Panc1 (cell line): ENCODE results near the gene MARCHF7. TPM values are rescaled to one million over a fixed set of nuclear protein-coding genes. Genes with fewer than 3 reads are reported as not detected.
A peak's percentile ranks its signal among the peaks of the same experiment; 100 is the strongest.

Experiments used
- ATAC-seq: fragments of 200-7000 bp; cut with Tn5 transposase; 2 replicates; pipeline ENCODE4 v1.9.1; 2020; ENCODE audit warnings: mild to moderate bottlenecking, moderate library complexity
- BruUV-seq: library from RNA; stranded (reverse); fragments of 400-500 nt; replicated peaks from 2 replicates; lab custom pipeline; 2021; lab: Mats Ljungman, UMichigan
- CTCF ChIA-PET: fragments of 300-600 bp; sonication (Branson Sonifier 250); formaldehyde crosslinking; loops from one replicate; lab custom pipeline; 2022; ENCODE audit warnings: antibody characterized with exemption; lab: Charles Lee
- POLR2A ChIA-PET: fragments of 300-600 bp; sonication (Branson Sonifier 250); formaldehyde crosslinking; loops from one replicate; lab custom pipeline; 2022; ENCODE audit warnings: antibody characterized with exemption; lab: Charles Lee
- DNase-seq: peaks from one replicate; pipeline ENCODE4 v3.0.0-alpha.2; 2010; ENCODE audit warnings: low read depth, low spot score
- H3K27ac ChIP-seq: 2 replicates; pipeline ENCODE4 v1.5.1; 2011; ENCODE audit warnings: mild to moderate bottlenecking, low read length, inconsistent platforms
- H3K27me3 ChIP-seq: fragments of 200-500 bp; sonication (Bioruptor generic); 2 replicates; pipeline ENCODE4 v1.6.0; 2014; ENCODE audit warnings: low read length, inconsistent platforms; ENCODE audit not compliant: control insufficient read depth, insufficient read depth
- H3K36me3 ChIP-seq: fragments of 200-500 bp; sonication (Bioruptor generic); 2 replicates; pipeline ENCODE4 v1.5.1; 2014; ENCODE audit warnings: inconsistent platforms, mild to moderate bottlenecking, low read length, moderate library complexity; ENCODE audit not compliant: control insufficient read depth, insufficient read depth
- H3K4me1 ChIP-seq: 2 replicates; pipeline ENCODE4 v1.5.1; 2011; ENCODE audit warnings: inconsistent platforms, mild to moderate bottlenecking, low read length, moderate library complexity; ENCODE audit not compliant: control insufficient read depth, insufficient read depth
- H3K4me3 ChIP-seq, 2 experiments: 2 replicates each; pipeline ENCODE4 v1.5.1; 2011 to 2012; ENCODE audit warnings: low read depth in 2 of 2, low read length in 2 of 2, mild to moderate bottlenecking in 2 of 2, inconsistent platforms in 1 of 2, moderate library complexity in 1 of 2
- H3K9me3 ChIP-seq: fragments of 200-500 bp; sonication (Bioruptor generic); 2 replicates; pipeline ENCODE4 v1.5.1; 2014; ENCODE audit warnings: low read depth, mild to moderate bottlenecking, inconsistent platforms, low read length, moderate library complexity; ENCODE audit not compliant: control insufficient read depth, insufficient read depth
- CTCF ChIP-seq: fragments of 450-650 bp; IDR thresholded peaks from 2 replicates; pipeline ENCODE4 v1.5.1; 2017; ENCODE audit warnings: mild to moderate bottlenecking
- POLR2AphosphoS5 ChIP-seq: IDR thresholded peaks from 2 replicates; pipeline ENCODE4 v1.6.1; 2012; ENCODE audit warnings: mild to moderate bottlenecking, low read depth, low read length, moderate library complexity
- REST ChIP-seq, 2 experiments: IDR thresholded peaks; 2 replicates each; pipeline ENCODE4 v1.6.1; 2011 to 2012; ENCODE audit warnings: low read depth in 2 of 2, control low read depth in 1 of 2, low read length in 1 of 2, mild to moderate bottlenecking in 1 of 2, moderate library complexity in 1 of 2; ENCODE audit not compliant: insufficient read depth in 1 of 2
- SIN3A ChIP-seq: IDR thresholded peaks from 2 replicates; pipeline ENCODE4 v1.6.1; 2012; ENCODE audit warnings: low read depth, mild to moderate bottlenecking, low read length, moderate library complexity, borderline replicate concordance; ENCODE audit not compliant: insufficient read depth
- TCF7L2 ChIP-seq: IDR thresholded peaks from 2 replicates; pipeline ENCODE4 v1.6.1; 2011; ENCODE audit warnings: mild to moderate bottlenecking, low read depth, low read length, inconsistent platforms
- in situ Hi-C: cut with HindIII; loops from 2 replicates; pipeline ENCODE4 v1.10.0; 2016; ENCODE audit warnings: low sequenced_read_pairs, low pct_unique_long_range_greater_than_20kb
- intact Hi-C: fragments of 100-400 bp; cut with micrococcal nuclease; formaldehyde crosslinking; loops from one replicate; pipeline ENCODE4 v1.10.0; 2022; ENCODE audit not compliant: unreplicated experiment
- total RNA-seq: library from RNA; stranded (reverse); gene quantifications from one replicate; pipeline ENCODE4 v1.2.1, GENCODE V29; 2021; ENCODE audit not compliant: unreplicated experiment

MARCHF7 gene
- total RNA-seq, 1 experiment from 2014 or later, result 85.7 TPM

- Histone ChIP-seq H3K27ac (peak overlapping the region; percentile 99), H3K9me3 (no peaks in the 10 kb centered on the region), H3K4me3 (peak overlapping the region; percentile 72 to 91), H3K4me1 (peaks cover 19% of the 10 kb centered on the region), H3K36me3 (peaks cover 22% of the 10 kb centered on the region), H3K27me3 (no peaks in the 10 kb centered on the region)
- TF ChIP-seq POLR2AphosphoS5 (no peak), REST (IDR thresholded peaks at IDR 0.05; ENCODE audit: insufficient read depth in 1 of 2, low read depth in 2 of 2, low read length in 1 of 2) (no peak)
- ATAC-seq, result peak; percentile 42
- intact Hi-C loops, result loop anchor here (5.0 kb wide), 1 partner anchor 94 kb away; the partner anchor contains the start of gene BAZ2B
- BruUV-seq, result TSS peak; percentile 67
- CTCF ChIA-PET, result no interaction called here
- in situ Hi-C loops, result loop anchor here (25.0 kb wide), 1 partner anchor 99 kb away; the partner anchor contains the start of gene BAZ2B
- DNase-seq, result peak; percentile 25
- POLR2A ChIA-PET, result interaction anchor here (0.6 to 0.7 kb wide), 4 partner anchors 52 to 332 kb away, joined by 3 to 5 read pairs (median 4); no protein-coding TSS in a partner anchor
Measured at GRCh38 chr2:159711562-159712142, 654 bp upstream of the MARCHF7 start.

- peak overlapping the region; percentile 72 to 91 for H3K4me3 ChIP-seq
- TF ChIP-seq POLR2AphosphoS5, result no peak
- peak overlapping the region; percentile 99 for H3K27ac ChIP-seq
- ChIA-PET POLR2A (interaction anchor here (0.8 to 1.3 kb wide), 2 partner anchors 10 to 98 kb away, joined by 3 to 8 read pairs; no protein-coding TSS in a partner anchor), CTCF (no interaction called here)
- peaks cover 32% of the 10 kb centered on the region for H3K36me3 ChIP-seq
- peaks cover 19% of the 10 kb centered on the region for H3K4me1 ChIP-seq
- BruUV-seq, result no TSS peak
- H3K27me3 ChIP-seq, result no peaks in the 10 kb centered on the region
- no peak for DNase-seq
- no peak; the same call in 1 of the 2 replicates for ATAC-seq
- intact Hi-C loops (loop anchor here (5.0 kb wide), 1 partner anchor 96 kb away; the partner anchor contains the start of gene BAZ2B), in situ Hi-C loops (loop anchor here (25.0 kb wide), 1 partner anchor 101 kb away; the partner anchor contains the start of gene BAZ2B)
- H3K9me3 ChIP-seq, result no peaks in the 10 kb centered on the region
Measured at GRCh38 chr2:159712929-159713420, 669 bp downstream of the MARCHF7 start.

GRCh38 chr2:159713631-159714246, 1.4 kb downstream of the MARCHF7 start:
- intact Hi-C loops (loop anchor here (5.0 kb wide), 1 partner anchor 96 kb away; the partner anchor contains the start of gene BAZ2B), in situ Hi-C loops (loop anchor here (25.0 kb wide), 1 partner anchor 101 kb away; the partner anchor contains the start of gene BAZ2B)
- BruUV-seq, result no TSS peak
- no peak for ATAC-seq
- DNase-seq, result no peak
- Histone ChIP-seq H3K36me3 (peaks cover 37% of the 10 kb centered on the region), H3K4me3 (peak overlapping the region; percentile 72 to 91), H3K9me3 (no peaks in the 10 kb centered on the region), H3K27ac (peak overlapping the region; percentile 99), H3K4me1 (peaks cover 19% of the 10 kb centered on the region), H3K27me3 (no peaks in the 10 kb centered on the region)
- TF ChIP-seq SIN3A (no peak), POLR2AphosphoS5 (no peak), TCF7L2 (no peak), REST (IDR thresholded peaks at IDR 0.05; ENCODE audit: insufficient read depth in 1 of 2, low read depth in 2 of 2, low read length in 1 of 2) (no peak), CTCF (no peak; the same call in 1 of the 2 replicates)
- CTCF ChIA-PET, result no interaction called here
- POLR2A ChIA-PET, result interaction anchor here (1.2 to 1.3 kb wide), 2 partner anchors 98 to 99 kb away, joined by 4 to 8 read pairs; no protein-coding TSS in a partner anchor
